ENCODE data around the gene IFT81.
A peak's percentile ranks its signal among the peaks of the same experiment; 100 is the strongest.
"Not testable (repeated sequence)": the region's sequence is repeated elsewhere in the genome, so short reads cannot be mapped to it uniquely, and the experiment has no call there.

IFT81 gene

GRCh38 chr12:110109037-110109836, 14.9 kb upstream of the IFT81 start:
- no peak for DNase-seq

DNA sequence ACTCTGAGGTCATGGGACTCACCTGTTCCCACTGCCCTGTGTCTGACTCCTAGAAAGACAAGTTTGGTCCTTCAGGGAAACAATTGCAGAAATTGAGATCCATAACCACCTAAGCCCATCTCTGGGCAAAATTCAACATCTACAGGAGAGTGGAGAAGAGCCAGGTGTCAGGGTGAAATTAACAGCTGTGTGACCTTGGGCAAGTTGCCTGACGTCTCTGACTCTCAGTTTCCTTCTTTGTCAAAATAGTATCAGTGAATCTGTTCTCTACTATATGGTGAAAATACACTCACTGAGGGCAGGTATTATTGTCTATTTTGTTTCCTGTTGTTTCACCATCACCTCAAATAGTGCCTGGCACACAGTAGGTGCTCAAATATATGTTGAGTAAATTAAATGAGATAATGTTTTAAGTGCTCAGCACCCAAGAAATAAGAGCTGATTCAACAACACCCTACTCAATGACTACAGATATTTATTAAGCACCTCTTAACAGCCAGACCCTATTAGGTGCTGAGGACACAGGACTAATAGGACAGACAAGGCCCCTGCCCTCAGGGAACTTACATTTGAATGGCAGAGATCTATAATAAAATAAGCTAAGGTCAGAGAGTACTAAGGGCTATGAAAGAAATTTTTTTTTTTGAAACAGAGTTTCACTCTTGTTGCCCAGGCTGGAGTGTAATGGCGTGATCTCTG, 14.2 kb upstream of the IFT81 start:
- DNase-seq, result no peak

DNA sequence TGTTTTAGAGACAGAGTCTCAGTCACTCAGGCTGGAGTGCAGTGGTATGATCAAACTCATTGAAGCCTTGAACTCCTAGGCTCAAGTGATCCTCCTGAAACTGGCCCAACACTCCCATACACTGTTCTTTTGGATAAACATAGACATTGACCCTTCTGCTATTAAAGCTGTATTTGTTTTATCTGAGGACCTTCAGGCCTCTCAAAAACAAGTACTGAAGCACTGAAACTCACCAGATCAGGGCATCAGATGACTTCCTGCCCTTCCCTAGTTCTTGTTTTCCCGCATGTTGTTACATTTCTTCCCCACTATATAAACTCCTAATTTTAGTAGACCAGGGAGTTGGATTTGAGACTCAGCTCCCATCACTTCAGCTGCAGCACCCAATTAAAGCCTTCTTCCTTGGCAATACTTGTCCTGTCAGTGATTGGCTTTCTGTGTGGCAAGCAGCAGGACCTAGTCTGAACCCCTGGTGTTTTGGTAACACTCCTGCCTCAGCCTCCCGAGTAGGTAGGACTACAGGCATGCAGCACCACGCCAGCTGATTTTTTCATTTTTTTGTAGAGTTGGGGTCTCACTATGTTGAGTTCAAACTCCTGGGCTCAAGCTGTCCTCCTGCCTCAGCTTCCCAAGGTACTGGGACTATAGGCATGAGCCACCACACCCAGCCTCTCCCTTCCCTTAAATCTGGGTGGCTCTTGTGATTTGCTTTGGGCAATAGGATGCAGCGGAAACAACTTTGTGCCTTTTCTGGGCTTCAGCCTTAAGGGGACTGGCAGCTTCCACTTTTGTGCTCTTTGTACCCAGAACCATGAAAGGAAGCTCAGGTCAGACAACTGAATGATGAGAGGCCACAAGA, 12.5 kb upstream of the IFT81 start:
- DNase-seq, result no peak

DNA sequence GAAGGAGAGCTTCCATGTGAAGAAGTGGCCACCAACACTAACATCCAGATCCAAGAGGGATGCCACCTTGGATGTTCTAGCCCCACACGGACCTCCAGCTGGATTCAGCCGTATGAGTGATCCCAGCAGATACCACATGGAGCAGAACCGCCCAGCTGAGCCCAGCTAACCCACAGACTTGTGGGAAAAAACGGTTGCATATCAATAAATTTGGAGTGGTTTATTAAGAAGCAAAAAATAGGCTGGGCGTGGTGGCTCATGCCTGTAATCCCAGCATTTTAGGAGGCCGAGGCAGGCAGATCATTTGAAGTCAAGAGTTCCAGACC, 11.9 kb upstream of the IFT81 start:
- no peak for DNase-seq

DNA sequence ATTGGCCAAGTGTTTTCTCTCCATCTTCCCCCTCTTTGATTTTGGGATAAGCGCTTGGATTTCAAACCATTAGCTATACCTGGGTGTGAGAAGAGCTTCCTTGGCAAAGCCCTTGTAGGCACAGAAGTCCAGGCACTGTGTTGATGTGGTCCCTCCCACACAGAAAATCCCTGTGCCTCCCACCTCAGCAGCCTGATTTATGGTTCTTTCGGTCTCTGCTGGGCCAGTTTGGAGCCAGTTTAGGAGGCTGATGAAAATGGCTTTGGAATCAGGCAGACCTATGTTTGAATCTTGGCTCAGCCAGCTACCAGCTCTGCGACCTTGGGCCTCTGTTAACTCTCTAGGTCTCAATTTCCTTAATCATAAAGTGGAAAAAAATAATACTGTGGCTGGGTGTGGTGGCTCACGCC, 9.6 kb upstream of the IFT81 start:
- DNase-seq, result no peak

GRCh38 chr12:110115675-110116074, 8.5 kb upstream of the IFT81 start:
- DNase-seq, result no peak

DNA sequence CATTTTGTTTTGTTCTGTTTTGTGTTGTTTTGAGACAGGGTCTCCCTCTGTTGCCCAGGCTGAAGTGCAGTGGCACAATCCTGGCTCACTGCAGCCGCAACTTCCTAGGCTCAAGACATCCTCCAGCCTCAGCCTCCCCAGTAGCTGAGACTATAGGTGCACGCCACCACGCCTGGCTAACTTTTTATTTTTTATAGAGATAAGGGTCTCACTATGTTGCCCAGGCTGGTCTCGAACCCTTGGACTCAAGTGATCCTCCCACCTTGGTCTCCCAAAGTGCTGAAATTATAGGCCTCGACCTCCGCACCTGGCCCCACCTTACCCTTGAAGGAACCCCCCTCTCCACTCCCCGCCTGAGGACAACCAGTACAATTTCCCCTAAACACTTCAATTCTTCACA, 7.5 kb upstream of the IFT81 start:
- no peak for DNase-seq

- DNase-seq, result not testable (repeated sequence)
These were observed 6.9 kb upstream of the IFT81 start for GRCh38 chr12:110117210-110117609.

DNA sequence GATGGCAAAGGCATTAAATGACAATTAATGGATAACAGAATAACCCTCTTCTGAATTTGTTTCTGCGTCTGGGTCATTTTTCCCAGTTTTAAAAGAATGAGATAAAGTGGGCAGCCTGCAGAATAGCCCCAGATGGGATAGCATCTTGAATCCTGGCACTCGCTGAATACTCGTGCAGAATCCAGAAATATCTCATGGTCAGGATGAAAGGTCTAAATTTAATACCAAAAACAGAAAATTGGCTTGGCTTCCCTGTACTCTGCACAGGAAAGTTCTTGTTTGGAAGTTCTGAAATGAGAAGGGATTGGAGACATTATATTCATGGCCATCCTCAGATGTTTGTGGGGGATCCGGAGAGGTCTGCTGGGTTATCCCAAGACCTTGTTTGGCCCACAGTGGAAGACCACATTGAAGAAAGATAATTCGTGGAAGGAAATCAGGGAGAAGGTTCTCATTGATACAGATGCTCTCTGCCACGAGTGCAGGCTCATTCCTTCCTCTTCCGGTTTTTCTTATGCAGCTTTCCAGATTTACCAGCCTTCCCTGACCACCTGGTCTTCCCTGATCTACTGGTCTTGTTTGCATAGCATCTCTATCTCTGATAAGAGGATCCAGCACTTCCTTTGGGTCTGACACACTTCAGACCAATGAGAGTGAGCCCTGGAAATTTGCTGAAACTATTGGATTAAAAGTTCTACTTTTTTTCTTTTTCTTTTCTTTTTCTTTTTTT, 6.0 kb upstream of the IFT81 start:
- DNase-seq, result no peak

GRCh38 chr12:110122929-110123328, 1.2 kb upstream of the IFT81 start:
- DNase-seq, result no peak

DNA sequence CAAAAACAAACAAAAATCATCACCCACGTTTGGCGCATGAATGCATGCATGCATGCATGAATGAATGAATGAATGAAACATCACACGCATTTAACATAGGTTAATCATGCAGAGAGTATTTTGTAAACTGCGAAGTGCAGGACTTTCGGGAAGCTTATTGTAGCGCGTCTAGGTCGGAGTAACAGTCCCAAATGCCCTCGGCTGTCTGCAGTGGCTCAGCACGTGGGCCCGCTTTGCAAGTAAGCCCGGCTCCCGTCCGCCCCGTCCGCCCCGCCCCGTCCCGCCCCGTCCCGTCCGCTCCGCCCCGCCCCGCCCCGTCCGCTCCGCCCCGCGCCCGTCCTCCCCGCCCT, 263 bp upstream of the IFT81 start:
- DNase-seq, result no peak

DNA sequence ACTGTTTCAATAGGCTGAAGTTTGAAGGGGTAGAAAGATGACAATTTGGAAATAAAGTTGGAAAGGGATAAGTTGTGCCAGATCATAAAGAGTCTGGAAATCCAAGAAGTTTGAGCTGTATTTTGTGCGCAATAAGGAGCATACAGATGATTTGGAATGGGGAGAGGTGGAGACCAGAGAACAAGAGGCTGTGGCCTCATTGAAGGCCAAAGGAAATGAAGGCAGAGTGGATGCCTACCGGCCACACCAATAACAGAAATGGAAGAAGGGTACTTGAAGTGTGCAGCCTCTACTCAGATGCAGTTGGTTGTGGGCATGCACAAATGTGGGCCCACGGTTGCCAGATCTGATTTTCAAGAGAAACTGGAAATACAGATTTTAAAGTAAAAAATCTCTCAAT, 2.4 kb downstream of the IFT81 start:
- DNase-seq, result no peak

DNA sequence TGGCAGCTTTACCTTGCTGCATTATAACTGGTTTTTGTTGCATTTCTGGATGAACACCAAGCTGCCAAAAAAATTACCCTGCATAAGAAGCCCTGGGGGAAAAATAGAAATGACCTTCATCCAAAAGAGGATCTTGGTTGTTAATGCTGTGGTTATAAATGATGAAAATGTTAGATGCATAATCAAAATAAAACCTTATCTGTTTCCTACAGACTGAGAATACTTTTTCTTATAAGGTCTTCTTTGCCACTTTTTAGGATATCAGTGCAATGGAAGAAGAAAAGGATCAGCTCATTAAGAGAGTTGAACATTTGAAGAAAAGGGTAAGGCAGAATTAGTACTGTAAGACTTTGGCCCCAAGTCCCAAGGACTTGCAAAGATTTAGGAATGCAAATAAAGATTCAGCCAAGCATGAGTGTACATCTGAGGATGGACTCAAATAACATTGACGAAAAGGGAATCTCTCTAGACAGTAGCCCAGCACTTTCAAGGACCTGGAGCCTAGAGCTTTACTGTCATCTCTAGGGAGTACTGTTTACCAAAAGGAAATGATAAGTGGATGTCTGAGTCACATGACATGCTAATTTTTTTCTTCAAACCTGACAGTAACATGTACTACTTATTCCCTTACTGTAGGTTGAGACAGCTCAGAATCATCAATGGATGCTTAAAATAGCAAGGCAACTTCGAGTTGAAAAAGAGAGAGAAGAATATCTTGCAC, 10.7 kb downstream of the IFT81 start:
- no peak for DNase-seq

- DNase-seq, result no peak
These were observed 11.6 kb downstream of the IFT81 start for GRCh38 chr12:110135806-110136205.

- DNase-seq, result no peak
These were observed 13.6 kb downstream of the IFT81 start for GRCh38 chr12:110137786-110138185.

GRCh38 chr12:110141389-110141788, 17.2 kb downstream of the IFT81 start:
- DNase-seq, result no peak

GRCh38 chr12:110146986-110147385, 22.8 kb downstream of the IFT81 start:
- no peak for DNase-seq

DNA sequence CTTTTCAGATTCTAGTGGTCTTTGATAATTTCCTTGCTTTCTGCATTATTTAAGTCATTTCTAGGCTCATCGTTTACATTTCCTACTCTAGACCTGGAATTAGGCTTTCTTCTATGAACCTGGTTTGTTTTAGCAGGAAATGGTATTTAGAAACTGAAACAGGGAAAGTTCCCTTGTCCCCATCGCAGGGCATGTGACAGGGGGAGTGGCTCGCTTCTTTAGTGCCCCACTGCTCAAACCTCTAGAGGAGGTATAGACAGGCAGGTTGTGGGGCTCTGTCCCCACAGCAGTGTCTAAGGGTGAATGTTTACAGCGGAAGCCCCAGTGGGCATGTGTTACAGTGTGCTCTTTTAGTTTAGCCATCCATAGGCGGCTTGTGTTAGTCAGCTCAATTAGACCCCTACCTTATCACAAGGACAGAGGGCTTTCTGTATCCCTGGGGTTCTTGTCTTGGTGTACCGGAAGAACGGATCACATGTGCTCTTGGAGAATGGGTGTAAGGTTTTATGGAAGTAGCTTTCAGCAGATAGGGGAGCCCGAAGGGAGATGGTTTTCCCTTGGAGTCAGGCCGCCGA, 25.0 kb downstream of the IFT81 start:
- peak; percentile 14 for DNase-seq

- DNase-seq, result no peak
These were observed 32.6 kb downstream of the IFT81 start for GRCh38 chr12:110156766-110157165.

DNA sequence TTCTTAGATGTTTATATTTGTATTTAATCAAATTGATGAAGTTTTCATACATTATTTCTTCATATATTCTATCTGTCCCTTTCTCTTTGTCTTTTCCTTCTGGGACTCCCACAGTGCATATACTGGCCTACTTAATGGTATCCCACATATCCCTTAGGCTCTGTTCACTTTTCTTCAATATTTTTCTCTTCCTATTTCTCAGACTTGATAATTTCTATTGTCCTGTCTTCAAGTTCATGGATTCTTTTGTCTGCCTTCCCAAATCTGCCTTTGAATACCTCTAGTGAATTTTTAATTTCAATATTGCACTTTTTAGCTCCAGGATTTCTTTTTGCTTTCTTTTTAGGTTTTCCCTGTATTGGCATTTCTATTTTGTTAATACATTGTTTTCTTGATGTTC, 33.4 kb downstream of the IFT81 start:
- DNase-seq, result no peak

GRCh38 chr12:110159671-110160245, 35.6 kb downstream of the IFT81 start:
- DNase-seq, result no peak

All from activated CD4-positive, alpha-beta T cell treated with anti-CD3 and anti-CD28 coated beads, Interleukin-2, Interleukin-6, amounts not matched to agents 100 ng/mL and 50 ng/mL, durations not matched to agents 16 hours and 8 hours (primary cell).